ENCODE results near the gene FGD3. TPM values are rescaled to one million over a fixed set of nuclear protein-coding genes. Genes with fewer than 3 reads are reported as not detected.

The FGD3 gene
- total and polyA plus RNA-seq, 10 donors, result 30.7 to 99.1 (median 68.7) TPM

DNA sequence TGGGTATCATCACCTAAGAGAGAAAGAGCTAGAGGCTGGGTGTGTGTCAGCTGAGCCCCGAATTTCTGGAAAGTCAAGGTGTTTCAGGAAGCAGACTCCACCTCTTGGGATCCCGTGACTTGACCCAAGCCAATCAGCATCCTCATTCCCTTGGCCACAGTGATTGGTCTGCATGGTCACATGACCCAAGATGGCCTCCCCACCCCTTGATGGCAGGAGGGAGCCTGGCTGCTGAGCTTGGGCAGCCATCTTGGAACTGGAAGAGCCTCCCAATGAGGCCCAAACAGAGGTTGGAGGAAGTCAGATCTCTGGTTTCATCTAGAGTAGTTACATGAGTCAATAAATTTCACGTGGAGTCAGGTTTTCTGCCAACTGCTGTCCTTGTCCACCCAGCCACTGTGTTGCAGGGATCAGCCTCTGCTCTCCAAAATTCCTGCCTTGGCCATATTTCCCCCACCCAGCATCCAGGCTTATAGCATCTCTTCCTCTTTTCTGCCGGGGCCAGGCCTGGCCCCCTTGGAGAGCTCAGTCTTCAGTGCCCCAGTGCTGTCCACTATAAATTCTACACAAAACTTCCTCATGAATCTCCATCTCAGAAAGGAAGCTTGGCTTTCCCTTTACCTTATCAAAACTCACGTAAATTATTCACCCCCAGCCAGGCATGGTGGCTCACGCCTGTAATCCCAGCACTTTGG lies 93.9 kb downstream of the FGD3 start:
- Histone ChIP-seq H3K27me3 (replicated peaks in 1 of 7) (no peaks in the 10 kb centered on the region), H3K9me3 (no peaks in the 10 kb centered on the region), H3K36me3 (peaks cover 0 to 12% (median 3%) of the 10 kb centered on the region in 6 donors), H3K27ac (peak overlapping the region in 3 of 8 donors; percentile 11 to 40 (median 36)), H3K4me1 (peaks cover 0 to 91% (median 29%) of the 10 kb centered on the region in 6 donors), H3K4me3 (no peak overlapping the region)
- WGBS, 5 donors, result 81 to 88% (median 85%) methylated on average over 5 to 6 of the region's 6 CpGs
- no peak for DNase-seq
- intact Hi-C loops (cut with DNase I; ENCODE audit: low total_unique reads), result no loop called here
- TF ChIP-seq, protein P1, sequence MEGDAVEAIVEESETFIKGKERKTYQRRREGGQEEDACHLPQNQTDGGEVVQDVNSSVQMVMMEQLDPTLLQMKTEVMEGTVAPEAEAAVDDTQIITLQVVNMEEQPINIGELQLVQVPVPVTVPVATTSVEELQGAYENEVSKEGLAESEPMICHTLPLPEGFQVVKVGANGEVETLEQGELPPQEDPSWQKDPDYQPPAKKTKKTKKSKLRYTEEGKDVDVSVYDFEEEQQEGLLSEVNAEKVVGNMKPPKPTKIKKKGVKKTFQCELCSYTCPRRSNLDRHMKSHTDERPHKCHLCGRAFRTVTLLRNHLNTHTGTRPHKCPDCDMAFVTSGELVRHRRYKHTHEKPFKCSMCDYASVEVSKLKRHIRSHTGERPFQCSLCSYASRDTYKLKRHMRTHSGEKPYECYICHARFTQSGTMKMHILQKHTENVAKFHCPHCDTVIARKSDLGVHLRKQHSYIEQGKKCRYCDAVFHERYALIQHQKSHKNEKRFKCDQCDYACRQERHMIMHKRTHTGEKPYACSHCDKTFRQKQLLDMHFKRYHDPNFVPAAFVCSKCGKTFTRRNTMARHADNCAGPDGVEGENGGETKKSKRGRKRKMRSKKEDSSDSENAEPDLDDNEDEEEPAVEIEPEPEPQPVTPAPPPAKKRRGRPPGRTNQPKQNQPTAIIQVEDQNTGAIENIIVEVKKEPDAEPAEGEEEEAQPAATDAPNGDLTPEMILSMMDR (IDR thresholded peaks at IDR 0.05 in 8 of 11, conservative IDR thresholded peaks at IDR 0.05 in 3 of 11), result no peak
- no peak for TF ChIP-seq POLR2A (IDR thresholded peaks at IDR 0.05)
- TF ChIP-seq POLR2AphosphoS5 (IDR thresholded peaks at IDR 0.05), result no peak

DNA sequence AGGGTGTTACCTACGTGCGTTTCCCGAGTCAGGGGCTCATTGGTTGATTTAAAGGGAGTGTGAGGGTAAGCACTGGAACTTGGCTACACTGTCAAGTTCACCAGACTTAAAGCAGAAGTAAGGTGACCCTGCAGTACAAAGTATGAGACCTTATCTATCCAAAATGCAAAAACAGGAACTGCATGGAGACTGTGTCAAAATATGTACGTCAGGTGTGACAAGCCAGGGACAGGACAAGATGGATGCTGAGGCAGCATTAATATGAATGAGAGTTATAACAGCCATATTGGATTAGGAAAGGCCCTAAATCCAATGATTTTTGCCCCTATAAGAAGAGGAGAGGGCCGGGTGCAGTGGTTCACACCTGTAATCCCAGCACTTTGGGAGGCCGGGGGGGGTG lies 95.8 kb downstream of the FGD3 start:
- DNase-seq, result no peak
- WGBS, 5 donors, result 67 to 79% (median 72%) methylated on average over 6 of the region's 6 CpGs
- TF ChIP-seq POLR2AphosphoS5 (IDR thresholded peaks at IDR 0.05), result peak in 1 of 3 donors; percentile 32
- no peak for TF ChIP-seq POLR2A (IDR thresholded peaks at IDR 0.05)
- TF ChIP-seq, protein P1 (IDR thresholded peaks at IDR 0.05 in 8 of 11, conservative IDR thresholded peaks at IDR 0.05 in 3 of 11), result no peak
- peak overlapping the region in 1 of 8 donors; percentile 30 for H3K4me3 ChIP-seq
- H3K9me3 ChIP-seq, result no peaks in the 10 kb centered on the region
- no peaks in the 10 kb centered on the region for H3K27me3 ChIP-seq (replicated peaks in 1 of 7)
- H3K27ac ChIP-seq, result peak overlapping the region in 6 of 8 donors; percentile 36 to 82 (median 66)
- H3K4me1 ChIP-seq, result peaks cover 0 to 80% (median 13%) of the 10 kb centered on the region in 6 donors
- intact Hi-C loops (cut with DNase I; ENCODE audit: low total_unique reads), result no loop called here
- H3K36me3 ChIP-seq, result no peaks in the 10 kb centered on the region

DNA sequence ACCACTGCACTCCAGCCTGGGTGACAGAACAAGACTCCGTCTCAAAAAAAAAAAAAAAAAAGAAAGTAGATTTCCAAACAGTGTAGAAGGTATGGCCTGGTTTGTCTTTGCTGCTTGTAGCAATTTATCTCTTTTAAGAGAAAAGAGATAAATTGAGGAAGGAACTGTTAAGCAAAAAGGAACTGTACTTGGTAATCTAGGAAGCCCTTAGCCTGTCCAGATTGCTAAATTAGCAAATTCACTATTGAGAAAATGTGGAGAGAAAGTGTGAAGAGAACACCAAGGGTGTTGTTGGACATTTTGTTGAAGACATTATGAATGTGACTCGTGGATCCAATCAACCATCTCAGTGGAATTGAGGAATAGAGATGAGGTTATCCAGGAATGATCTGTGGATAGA lies 98.2 kb downstream of the FGD3 start:
- no peak for DNase-seq
- TF ChIP-seq, protein P1 (IDR thresholded peaks at IDR 0.05 in 8 of 11, conservative IDR thresholded peaks at IDR 0.05 in 3 of 11), result no peak
- TF ChIP-seq POLR2A (IDR thresholded peaks at IDR 0.05) (no peak), POLR2AphosphoS5 (IDR thresholded peaks at IDR 0.05) (no peak)
- peaks cover 0 to 74% (median 10%) of the 10 kb centered on the region in 6 donors for H3K4me1 ChIP-seq
- no peaks in the 10 kb centered on the region for H3K9me3 ChIP-seq
- intact Hi-C loops (cut with DNase I; ENCODE audit: low total_unique reads), result no loop called here
- WGBS, 5 donors, result 49 to 78% (median 56%) methylated on average over 1 to 2 of the region's 2 CpGs
- no peaks in the 10 kb centered on the region for H3K36me3 ChIP-seq
- H3K4me3 ChIP-seq, result no peak overlapping the region
- peak overlapping the region in 6 of 8 donors; percentile 15 to 82 (median 76) for H3K27ac ChIP-seq
- H3K27me3 ChIP-seq (replicated peaks in 1 of 7), result no peaks in the 10 kb centered on the region

DNA sequence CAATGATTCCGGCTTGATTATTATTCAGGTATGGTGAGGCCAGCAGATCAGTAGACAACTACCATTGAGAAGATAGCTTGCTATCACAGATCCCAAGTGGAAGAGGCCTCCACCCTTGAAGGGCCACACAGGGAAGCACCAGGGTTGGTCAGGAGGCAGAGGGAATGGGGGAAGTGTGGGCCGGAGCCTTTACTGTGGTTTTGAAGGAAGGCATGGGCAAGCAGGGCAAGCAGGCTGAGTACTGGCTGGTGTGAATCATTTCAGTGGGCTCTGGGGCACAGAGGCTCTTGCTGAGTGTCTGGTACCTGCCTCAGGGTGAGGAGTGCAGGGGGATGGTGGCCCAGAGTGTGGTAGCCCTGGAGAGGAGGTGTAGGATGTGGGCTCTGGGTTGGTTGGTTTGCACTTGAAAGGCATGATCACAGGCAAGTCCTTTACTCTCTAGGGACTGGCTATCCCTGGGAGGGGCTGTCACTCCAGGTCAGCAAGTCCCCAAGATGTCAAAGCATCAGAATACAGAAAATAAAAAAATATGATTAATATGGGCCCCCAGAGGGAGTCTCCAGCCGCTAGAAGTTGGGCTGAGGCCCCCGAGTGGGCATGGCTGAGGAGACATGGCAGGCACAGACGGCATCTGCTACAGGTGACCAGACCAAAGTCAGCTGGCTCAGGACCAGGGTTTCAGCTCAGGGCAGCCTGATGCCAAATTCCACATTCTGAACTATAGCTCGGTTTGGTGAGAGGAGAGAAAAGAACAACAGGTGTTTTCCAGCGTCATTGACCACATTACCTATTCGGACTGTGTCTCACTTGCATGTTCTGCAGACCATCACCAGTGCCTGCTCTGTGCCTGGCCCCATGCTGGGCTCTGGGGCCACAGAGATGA lies 101.5 kb downstream of the FGD3 start:
- TF ChIP-seq, protein P1 (IDR thresholded peaks at IDR 0.05 in 8 of 11, conservative IDR thresholded peaks at IDR 0.05 in 3 of 11), result no peak
- TF ChIP-seq POLR2AphosphoS5 (IDR thresholded peaks at IDR 0.05) (no peak), POLR2A (IDR thresholded peaks at IDR 0.05) (no peak)
- WGBS, 5 donors, result 90 to 94% (median 93%) methylated on average over 8 of the region's 8 CpGs
- DNase-seq, result no peak

More for the DNA sequence above, 101.5 kb downstream of the FGD3 start:
- intact Hi-C loops (cut with DNase I; ENCODE audit: low total_unique reads), result no loop called here
- Histone ChIP-seq H3K4me1 (peaks cover 4 to 73% (median 26%) of the 10 kb centered on the region in 6 donors), H3K27me3 (replicated peaks in 1 of 7) (no peaks in the 10 kb centered on the region), H3K4me3 (no peak overlapping the region), H3K27ac (no peak overlapping the region), H3K9me3 (no peaks in the 10 kb centered on the region), H3K36me3 (no peaks in the 10 kb centered on the region)

Measured in spleen (tissue), 11 donors.